AG04450 (cell line): ENCODE data around the gene FARP1. TPM values are rescaled to one million over a fixed set of nuclear protein-coding genes. Genes with fewer than 3 reads are reported as not detected.

Experiments
- CTCF ChIA-PET: fragments of 300-600, 350-600 bp; formaldehyde crosslinking; extraction: SDS; loops from one replicate; lab custom pipeline; 2022; ENCODE audit warnings: antibody characterized with exemption, inconsistent platforms; lab: Charles Lee
- POLR2A ChIA-PET: fragments of 350-600 bp; formaldehyde crosslinking; extraction: SDS; loops from one replicate; lab custom pipeline; 2021; ENCODE audit warnings: antibody characterized with exemption, inconsistent platforms; lab: Yijun Ruan, JAX
- DNase-seq: peaks from one replicate; pipeline ENCODE4 v3.0.0-alpha.2; 2011; ENCODE audit warnings: low read depth, low spot score
- H3K27ac ChIP-seq: one replicate; pipeline ENCODE4 v1.5.1; 2012; ENCODE audit warnings: low read depth, low read length, control low read depth
- H3K27me3 ChIP-seq: one replicate; pipeline ENCODE4 v1.6.0; 2012; ENCODE audit warnings: low read length; ENCODE audit not compliant: control insufficient read depth, insufficient read depth
- H3K4me3 ChIP-seq: 2 replicates; pipeline ENCODE4 v1.5.1; 2011; ENCODE audit warnings: mild to moderate bottlenecking, low read depth, low read length, control low read depth
- H3K9me3 ChIP-seq: 2 replicates; pipeline ENCODE4 v1.5.1; 2012; ENCODE audit warnings: low read length; ENCODE audit not compliant: control insufficient read depth, insufficient read depth
- CTCF ChIP-seq: IDR thresholded peaks from 2 replicates; pipeline ENCODE4 v1.5.1; 2011; ENCODE audit warnings: low read depth, low read length, control low read depth, inconsistent platforms
- polyA plus RNA-seq: library from polyadenylated mRNA; depleted of rRNA; stranded (reverse); fragments of >200 nt; gene quantifications from 2 replicates; pipeline ENCODE4 v1.2.3, GENCODE V29; 2011

FARP1 gene
- polyA plus RNA-seq, 1 experiment: 76.4 TPM

GRCh38 chr13:98280176-98280510 lies 137.2 kb downstream of the FARP1 start:
- TF ChIP-seq CTCF: no peak
- DNase-seq: no peak
- ChIA-PET POLR2A (no interaction called here), CTCF (no interaction called here)
- H3K9me3 ChIP-seq: no peaks in the 10 kb centered on the region
- no peak overlapping the region for H3K27ac ChIP-seq
- H3K4me3 ChIP-seq: no peak overlapping the region
- no peaks in the 10 kb centered on the region for H3K27me3 ChIP-seq

DNA sequence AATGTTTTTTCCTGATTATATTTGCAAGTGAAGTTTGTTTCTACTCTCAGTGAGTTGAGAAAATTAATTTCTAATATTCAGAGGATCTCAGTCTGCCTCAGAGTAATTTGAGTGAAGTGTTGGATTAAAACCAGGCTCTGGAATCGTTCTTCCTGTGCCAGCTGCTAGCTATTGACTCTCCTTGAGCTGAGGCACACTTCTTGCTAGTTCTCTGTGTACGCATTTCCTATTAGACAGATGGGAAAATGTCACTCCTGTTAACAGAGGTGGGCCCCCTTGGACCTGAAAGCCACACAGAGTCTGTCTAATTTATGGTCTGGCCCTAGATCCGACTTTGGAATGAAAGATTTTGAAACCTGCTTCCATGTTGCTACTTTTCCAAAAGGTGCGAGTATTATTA lies 141.8 kb downstream of the FARP1 start:
- CTCF ChIA-PET: interaction anchor here (0.6 kb wide), 1 partner anchor 487 kb away, joined by 3 read pairs; no protein-coding TSS in a partner anchor

DNA sequence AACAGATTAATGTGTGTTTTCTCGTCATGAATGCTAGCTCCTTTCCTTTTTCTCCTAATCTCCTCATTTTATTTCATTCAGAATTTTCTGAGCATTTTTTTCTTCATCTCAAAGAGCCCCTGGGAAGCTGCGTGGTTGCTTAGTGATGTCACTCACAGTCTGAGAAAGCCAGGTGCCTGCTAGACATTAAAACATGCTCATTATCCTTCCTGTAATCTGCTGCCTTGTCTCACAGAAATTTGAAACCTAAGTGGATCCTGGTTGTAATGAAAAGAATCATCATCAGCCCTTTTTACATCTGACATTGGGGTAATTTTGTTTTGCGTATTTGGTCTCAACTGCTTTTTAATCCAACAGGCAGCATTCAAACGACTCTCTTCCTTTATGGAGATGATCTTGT lies 142.4 kb downstream of the FARP1 start:
- POLR2A ChIA-PET: interaction anchor here (1.1 kb wide), 1 partner anchor 19 kb away, joined by 3 read pairs; no protein-coding TSS in a partner anchor
- no peak for DNase-seq

More for the DNA sequence above, 141.8 kb downstream of the FARP1 start:
- H3K27ac ChIP-seq: no peak overlapping the region
- no peaks in the 10 kb centered on the region for H3K9me3 ChIP-seq
- TF ChIP-seq CTCF: no peak
- no peak overlapping the region for H3K4me3 ChIP-seq
- POLR2A ChIA-PET: interaction anchor here (1.1 kb wide), 1 partner anchor 18 kb away, joined by 3 read pairs; no protein-coding TSS in a partner anchor
- DNase-seq: no peak
- H3K27me3 ChIP-seq: no peaks in the 10 kb centered on the region

DNA sequence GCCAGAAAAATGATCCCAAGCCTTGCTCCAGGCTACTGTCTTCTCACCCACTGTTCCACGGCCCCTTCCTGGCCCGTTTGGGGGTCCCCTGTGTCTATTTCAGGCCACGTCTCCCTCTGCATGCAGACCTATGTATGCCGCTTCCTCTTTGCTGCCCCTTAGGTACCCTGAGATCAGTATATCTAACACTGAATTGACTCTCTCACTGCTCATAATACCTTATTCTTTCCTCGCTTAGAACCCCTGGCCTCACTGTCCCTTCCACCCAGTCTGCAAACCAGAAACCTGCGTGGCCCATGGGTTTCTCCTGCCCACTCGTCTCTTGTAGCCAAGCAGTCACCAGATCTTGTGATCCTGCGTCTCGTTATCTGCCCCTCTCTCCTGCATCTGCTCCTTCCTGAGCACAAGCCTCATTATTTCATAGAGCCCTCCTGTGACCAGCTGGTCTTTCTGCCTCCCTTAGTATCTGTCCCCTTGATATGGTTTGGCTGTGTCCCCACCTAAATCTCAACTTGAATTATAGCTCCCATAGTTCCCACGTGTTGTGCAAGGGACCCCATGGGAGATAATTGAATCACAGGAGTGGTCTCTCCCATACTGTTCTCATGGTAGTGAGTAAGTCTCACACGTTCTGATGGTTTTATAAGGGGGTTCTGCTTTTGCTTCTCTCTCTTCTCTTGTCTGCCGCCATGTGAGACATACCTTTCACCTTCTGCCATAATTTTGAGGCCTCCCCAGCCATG lies 143.1 kb downstream of the FARP1 start:
- Histone ChIP-seq H3K4me3 (no peak overlapping the region), H3K27ac (no peak overlapping the region), H3K9me3 (no peaks in the 10 kb centered on the region), H3K27me3 (no peaks in the 10 kb centered on the region)
- CTCF ChIA-PET: no interaction called here
- TF ChIP-seq CTCF: no peak
- POLR2A ChIA-PET: no interaction called here
- DNase-seq: no peak

More for the DNA sequence above, 142.4 kb downstream of the FARP1 start:
- Histone ChIP-seq H3K9me3 (no peaks in the 10 kb centered on the region), H3K27ac (no peak overlapping the region), H3K27me3 (no peaks in the 10 kb centered on the region), H3K4me3 (no peak overlapping the region)
- no peak for TF ChIP-seq CTCF
- CTCF ChIA-PET: interaction anchor here (0.6 kb wide), 1 partner anchor 487 kb away, joined by 3 read pairs; no protein-coding TSS in a partner anchor

DNA sequence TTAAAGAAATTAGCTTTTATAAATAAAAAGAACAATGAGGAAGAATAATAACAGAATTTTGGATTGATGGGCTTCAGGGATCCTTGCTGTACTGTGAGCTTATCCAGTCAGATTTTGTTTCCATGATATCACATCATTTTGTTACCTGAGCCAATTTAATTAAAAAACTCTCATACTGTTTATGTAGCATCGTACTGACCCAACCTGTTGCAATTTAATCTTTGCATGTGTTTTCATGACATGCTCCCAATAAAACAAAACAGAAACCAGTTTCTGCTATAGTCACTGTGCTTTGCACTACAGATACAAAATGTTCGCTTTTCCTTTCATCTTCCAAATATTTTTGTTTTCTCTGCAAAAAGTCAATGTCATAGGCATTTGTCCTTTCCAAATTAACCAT lies 143.9 kb downstream of the FARP1 start:
- Histone ChIP-seq H3K9me3 (no peaks in the 10 kb centered on the region), H3K27ac (no peak overlapping the region), H3K27me3 (no peaks in the 10 kb centered on the region), H3K4me3 (no peak overlapping the region)
- no peak for TF ChIP-seq CTCF
- DNase-seq: no peak
- POLR2A ChIA-PET: interaction anchor here (0.7 kb wide), 1 partner anchor 24 kb away, joined by 3 read pairs; no protein-coding TSS in a partner anchor
- CTCF ChIA-PET: no interaction called here
